Fibroblast of skin of left biceps (primary cell): ENCODE results near the gene UPK3BL1.
"Not testable (repeated sequence)": the region's sequence is repeated elsewhere in the genome, so short reads cannot be mapped to it uniquely, and the experiment has no call there.

Experiments
- DNase-seq, 2 experiments: peaks; one replicate each; pipeline ENCODE4 v3.0.0-alpha.2; 2013; ENCODE audit warnings: low read depth in 2 of 2

UPK3BL1 gene, protein sequence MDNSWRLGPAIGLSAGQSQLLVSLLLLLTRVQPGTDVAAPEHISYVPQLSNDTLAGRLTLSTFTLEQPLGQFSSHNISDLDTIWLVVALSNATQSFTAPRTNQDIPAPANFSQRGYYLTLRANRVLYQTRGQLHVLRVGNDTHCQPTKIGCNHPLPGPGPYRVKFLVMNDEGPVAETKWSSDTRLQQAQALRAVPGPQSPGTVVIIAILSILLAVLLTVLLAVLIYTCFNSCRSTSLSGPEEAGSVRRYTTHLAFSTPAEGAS

DNA sequence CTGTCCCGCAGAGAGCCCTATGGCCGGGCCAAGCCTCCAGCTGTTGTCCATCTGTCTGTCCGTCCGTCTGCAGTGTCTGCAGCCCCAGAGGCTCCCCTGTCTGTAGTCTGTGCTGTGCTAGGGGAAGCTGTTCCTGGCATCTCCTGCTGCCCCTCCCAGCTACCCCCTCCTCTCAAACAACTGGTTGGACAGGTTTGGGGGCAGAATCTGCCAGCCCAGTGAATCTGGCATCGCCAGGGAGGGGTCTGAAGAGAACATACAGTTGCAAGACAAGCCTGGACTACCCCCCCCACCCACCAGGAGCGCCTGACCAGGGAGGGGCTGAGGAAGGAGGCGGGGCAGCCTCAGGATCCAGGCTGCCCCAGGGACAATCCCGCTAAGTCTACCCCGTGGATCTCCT lies at the start of gene UPK3BL1:
Gene UPK3BL1 (minus strand): TSS at position 101 of the 400 bp plus-strand sequence. CDS start 50 bp downstream, at position 51.
- not testable (repeated sequence) for DNase-seq

DNA sequence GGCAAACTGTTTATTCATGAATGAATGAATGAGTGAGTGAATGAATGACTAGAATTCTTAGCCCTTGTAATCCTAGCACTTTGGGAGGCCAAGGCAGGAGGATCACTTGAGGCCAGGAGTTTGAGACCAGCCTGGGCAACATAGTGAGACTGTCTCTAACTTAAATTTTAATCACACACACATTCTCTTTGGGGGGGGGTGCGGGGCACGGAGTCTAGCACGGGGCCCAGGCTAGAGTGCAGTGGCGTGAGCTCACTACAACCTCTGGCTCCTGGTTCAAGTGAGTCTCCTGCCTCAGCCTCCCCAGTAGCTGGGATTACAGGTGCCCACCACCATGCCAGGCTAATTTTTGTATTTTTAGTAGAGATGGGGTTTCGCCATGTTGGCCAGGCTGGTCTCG lies 48.0 kb upstream of the UPK3BL1 start:
- DNase-seq = not testable (repeated sequence)

DNA sequence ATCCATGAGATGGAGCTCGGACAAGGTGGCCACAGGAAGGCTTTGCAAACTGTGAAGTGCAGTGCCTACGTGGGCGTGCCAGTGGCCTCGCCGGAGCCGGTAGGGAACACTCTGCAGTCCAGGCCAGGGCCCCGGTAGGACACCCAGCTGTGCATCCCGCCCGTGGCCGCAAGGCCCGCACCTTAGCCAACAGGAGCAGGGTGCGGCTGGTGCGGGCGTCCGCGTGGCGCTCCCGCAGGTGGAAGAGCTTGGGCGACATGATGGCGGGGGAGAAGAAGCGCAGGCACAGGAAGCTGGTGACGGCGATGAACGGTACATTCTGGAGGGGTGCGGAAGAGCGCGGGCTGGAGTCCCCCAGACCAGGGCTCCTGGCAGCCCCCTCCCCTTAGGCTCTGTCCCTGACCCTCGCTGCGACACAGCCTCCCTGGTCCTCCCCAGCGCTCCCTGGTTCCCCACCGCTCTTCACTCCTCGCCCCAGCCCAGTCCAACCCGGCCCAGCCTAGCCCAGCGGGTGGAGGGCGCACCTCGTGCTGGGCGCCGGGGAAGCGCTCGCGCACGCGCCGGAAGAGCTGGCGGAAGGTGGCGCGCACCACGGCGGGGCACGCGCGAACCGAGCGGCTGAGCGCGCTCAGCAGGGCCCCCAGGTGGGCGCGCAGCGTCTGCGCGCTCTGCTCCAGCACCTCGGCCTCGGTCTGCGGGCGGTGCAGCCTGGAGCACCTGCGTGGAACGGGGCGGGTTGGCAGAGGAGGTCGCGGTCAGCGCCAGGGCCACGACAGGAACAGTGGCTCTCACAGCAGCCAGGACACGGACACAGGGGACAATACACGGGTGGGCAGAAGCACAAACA lies 47.1 kb upstream of the UPK3BL1 start:
- not testable (repeated sequence) for DNase-seq

DNA sequence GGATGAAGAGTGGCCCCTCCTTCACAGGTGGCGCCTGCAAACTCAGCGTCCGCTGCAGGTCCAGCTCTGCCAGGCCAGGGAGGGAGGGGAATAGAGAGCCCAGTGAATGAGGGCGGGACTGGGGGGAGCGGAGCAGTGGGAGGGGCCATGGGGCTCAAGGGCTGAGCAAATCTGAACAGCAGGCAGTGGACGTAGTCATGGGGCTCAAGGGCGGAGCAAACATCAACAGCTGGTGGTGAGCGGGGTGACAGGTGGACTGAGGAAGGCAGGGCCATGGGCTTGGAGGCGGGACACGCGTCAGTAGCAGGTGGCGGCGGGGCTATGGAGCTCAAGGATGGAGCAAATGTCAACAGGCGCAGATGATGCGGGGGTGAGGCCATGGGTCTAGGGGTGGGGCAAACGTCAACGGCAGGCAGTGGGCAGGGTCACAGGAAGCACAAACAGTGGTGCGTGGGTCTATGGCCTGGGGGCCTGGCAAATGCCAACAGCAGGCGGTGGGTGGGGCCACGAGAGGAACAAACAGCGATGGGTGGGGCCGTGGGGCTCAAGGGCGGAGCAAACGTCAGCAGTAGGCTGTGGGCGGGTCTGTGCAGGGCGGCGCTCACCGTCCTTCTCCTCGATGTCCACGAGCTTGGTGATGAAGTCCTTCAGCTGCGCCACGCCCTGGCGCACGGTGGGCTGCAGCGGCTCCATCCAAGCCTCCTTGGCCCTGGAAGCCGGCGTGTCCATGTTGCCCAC lies 45.9 kb upstream of the UPK3BL1 start:
- not testable (repeated sequence) for DNase-seq

DNA sequence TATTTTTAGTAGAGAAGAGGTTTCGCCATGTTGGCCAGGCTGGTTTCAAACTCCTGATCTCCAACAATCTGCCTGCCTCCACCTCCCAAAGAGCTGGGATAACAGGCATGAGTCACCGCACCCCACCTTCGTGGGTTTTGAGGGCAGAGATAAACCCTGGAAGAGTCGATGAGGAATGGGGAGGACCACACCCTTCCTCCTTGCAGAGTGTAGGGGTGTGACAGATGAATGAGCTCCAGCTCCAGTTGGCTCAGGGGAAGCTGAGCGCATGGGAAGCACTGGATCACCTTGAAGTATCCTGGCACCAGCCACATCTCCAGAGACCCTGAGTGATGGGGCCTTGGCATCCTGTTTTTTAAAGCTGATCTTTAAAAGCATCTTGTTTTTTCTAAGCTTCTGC lies 40.0 kb upstream of the UPK3BL1 start:
- DNase-seq = not testable (repeated sequence)

DNA sequence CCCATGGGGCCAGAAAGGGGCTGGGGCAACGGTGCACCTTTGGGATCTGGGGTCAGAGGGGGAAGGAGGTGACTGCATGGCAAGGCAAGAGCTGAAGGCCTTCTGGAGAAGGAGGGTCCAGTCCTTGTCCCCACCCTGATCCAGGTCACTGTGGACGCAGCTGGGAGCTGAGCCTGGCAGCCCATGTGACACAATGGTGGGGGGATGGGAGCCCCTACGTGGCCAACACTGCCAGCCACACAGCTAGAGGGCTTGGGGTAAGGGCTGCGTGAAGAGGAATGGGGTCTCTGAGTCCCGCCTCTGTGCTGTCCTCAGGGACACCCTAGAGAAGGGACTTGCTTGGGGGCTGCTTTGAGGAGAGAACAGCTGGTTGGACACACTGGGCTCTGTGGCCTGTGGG lies 38.2 kb upstream of the UPK3BL1 start:
- DNase-seq = not testable (repeated sequence)

DNA sequence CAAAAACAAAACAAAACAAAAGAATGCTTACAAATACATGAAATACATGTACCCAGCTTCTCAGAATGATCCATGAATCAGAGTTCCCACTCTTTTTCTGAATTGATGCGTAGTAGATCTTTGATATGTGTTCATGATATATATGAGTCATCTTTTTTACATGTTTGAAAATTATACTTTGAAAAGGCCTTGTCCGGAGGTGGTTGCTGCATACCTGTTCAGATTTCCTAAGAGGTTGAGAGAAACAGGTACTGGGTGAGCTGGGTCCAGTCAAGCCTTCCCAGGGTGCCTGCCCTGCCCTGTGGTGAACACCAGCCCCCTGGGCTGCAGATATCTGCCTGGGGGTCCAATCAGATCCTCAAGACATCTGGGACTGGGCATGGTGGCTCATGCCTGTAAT lies 33.0 kb upstream of the UPK3BL1 start:
- DNase-seq = not testable (repeated sequence)

DNA sequence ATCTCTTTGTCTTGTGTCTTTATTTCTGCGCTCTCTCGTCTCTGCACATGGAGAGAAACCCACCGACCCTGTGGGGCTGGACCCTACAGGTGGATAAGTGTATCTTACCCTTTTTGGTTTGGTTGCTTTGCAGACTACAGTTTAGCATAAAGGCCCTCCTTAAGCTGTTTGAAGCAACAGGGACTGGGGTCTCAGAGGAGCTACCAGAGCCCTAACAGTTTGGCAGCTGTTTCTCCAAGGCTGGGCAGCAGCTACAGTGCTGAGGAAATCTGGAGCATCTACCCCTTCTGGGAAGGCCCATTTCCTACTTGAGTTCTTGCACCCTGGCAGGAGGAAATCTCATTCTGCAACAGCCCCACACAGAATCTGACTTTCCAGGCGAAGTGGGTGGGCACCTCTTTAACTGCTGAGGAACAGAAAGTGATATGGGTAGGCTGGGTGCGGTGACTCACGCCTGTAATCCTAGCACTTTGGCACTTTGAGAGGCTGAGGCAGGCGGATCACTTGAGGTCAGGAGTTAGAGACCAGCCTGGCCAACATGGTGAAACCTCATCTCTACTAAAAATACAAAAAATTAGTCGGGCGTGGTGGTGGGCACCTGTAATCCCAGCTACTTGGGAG lies 31.0 kb upstream of the UPK3BL1 start:
- not testable (repeated sequence) for DNase-seq

DNA sequence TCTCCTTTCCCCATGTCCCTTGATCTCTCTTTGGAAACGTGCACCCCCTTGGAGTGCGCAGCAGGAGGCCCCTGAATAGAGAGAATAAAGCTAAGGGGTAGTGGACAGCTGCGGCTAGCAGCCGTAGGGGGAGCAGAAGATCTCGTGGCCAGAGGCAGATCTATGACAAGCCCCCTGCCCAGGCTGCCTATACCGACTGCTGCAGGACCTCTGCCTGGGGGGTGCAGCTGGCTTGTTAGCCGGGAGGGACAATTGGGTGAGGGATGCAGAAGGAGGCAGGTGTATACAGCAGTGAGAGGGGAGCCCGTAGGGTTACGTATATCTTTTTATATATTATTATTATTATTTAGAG lies 29.3 kb upstream of the UPK3BL1 start:
- not testable (repeated sequence) for DNase-seq

DNA sequence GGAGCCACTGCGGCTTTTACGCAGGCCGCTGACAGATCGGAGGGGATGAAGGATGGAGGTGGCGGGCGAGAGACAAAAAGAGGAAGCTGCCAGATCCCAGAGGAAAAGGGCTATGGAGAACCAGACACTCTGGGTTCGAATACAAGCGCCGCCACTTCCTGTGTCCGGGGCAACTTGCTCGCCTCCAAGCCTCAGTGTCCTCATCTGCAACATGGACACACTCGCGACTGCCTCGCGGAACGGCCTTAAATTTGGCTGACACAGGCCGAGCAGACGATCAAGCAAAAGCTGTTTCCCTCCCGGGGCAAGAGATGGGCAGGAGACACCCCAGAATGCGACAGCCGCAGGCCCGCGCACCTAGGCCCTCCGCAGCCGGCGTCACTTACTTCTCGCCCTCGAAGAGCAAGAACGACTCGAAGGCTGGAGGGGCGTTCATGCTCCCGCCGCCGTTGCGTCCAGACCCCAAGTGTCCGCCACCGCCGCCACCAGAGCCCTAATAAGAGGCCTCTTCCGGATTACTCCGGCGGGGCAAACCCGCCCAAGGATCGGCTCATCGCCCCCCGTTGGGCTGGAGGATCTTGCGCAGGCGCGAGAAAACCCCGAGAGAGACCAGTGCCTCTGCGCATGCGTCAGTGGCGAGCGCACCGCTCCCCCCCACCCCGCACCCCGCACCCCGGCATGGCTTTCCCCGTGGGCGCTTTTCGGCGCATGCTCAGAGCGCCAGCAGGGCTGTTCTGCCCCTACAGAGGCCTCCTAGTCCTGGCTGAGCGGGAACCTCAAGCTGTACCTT lies 28.8 kb upstream of the UPK3BL1 start, which contains the start of gene POLR2J2:
Gene POLR2J2 (minus strand): TSS at position 498 of the 790 bp plus-strand sequence. CDS start 62 bp downstream, at position 436.
- DNase-seq = not testable (repeated sequence)

DNA sequence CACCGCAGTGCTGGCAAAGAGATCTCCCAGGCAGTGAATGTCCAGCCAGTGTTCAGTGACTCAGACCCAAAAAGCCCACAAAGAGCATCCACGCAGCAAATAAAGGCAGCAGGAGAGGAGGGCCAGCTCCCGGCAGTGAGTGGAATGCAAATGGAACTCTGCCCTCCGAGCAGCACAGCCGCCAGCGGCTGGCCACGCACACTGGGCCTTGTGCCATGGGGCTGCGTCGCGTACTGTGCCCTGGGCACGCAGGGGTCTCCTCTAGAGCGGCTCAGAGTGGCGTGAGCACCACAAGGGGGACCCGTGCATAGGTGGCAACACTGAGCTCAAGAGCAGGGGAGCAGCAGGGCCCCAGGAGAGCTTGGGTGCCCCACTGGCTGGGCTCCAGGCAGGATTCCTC lies 24.9 kb upstream of the UPK3BL1 start:
- DNase-seq = not testable (repeated sequence)

DNA sequence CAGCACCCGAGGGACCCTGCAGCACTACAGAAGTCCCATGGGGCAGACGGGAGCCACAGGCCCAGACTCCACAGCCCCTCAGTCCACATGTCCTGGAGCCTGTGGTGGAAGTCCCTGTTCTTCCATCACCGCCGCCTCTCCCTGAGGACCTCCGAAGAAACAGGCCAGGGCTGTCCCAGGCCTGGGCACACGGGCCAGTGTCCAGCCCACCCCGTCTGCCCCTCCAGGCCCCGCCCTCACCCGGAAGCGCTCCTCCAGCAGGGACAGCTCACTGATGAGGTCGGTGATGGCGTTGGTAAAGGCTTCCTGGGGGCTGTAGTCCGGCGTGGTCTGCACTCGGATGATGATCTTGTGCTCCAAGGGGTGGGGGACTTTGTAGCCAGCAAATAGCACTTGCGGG lies 24.3 kb upstream of the UPK3BL1 start:
- not testable (repeated sequence) for DNase-seq

DNA sequence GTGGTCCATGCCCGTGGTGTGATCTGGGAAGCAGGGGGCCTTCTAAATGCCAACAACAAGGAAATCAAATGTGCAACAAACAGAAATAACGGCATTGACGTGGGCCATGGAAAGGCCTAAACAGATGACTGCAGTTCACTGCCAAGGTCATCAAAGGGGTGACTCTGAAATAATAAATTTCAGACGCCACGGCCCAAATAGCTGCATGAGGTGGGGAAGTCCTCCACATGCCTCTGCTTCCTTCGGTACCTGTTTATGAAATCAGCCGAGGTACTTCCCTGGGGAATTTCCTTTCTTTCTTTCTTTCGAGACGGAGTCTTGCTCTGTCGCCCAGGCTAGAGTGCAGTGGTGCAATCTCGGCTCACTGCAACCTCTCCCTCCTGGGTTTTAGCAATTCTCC lies 22.2 kb upstream of the UPK3BL1 start:
- DNase-seq = not testable (repeated sequence)

DNA sequence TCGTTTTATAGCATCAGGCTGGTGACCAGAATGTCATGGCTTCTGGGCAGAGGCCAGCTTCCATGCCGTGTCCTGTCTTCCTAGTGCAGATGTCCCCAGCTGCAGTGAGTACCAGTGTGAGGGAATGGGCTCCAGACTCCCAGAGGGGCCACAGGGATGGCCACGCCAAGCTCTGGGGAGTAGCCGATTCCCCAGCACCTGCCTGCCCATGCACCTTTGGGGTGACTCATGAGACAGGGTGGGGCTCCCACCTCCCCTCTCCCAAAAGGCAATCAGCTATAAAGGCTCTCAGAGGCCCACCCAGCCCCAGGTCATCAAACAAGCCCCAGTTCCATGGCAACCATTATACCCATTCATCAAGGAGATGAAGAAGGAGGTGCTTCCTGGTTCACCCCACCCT lies 7.3 kb upstream of the UPK3BL1 start, which contains the start of gene SPDYE2B:
Gene SPDYE2B (plus strand): TSS at position 396 of the 400 bp plus-strand sequence. CDS start 2,030 bp downstream, outside the sequence.
- DNase-seq = not testable (repeated sequence)

DNA sequence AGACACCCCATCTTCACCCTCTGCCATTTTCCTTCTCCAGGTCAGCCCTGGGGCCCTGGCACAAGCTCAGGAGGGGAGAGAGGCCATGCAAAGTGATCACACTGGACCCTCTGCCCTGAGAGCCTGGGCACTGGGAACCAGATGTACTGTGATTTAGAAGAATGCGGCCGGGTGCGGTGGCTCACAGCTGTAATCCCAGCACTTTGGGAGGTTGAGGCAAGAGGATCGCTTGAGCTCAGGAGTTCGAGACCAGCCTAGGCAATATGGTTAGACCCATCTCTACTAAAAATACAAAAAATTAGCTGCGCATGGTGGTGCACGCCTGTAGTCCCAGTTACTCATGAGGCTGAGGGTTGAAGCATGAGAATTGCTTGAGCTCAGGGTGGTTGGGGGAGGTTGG lies 5.2 kb upstream of the UPK3BL1 start:
- not testable (repeated sequence) for DNase-seq

DNA sequence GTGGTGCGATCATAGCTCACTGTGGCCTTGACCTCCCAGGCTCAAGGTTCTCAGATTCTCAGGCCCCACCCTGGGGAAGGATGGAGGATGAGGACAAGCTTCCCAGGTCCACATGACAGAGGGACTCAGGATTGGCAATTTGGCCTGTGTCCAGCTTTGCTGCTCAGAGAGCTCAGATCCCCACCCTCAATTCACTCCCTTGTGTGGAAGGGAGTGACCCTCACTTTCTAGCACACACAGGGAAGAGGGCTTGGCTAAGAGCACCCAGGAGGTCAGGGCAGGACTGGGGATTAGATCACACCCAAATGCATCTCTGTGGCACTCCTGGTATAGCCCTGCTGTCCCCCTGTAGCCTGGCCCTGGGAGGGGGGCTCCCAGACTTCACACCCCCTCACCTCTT lies 813 bp upstream of the UPK3BL1 start:
- not testable (repeated sequence) for DNase-seq

DNA sequence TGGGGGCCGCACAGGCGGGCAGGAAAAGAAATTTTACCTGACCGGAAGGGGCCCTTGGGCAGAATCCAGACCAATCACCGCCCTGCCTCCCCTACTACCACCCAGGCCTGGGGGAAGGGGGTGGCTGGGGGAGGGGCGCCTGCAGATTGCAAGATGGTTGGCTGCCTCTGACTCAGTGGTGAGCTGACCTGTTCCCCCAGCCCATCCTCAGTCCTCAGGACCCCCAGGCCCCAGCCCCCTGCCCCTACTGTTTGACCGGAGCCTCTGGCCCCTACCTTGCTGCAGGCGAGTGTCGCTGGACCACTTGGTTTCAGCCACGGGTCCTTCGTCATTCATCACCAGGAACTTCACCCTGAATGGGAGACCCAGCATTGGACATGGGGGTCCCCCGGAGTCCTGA lies 3.7 kb downstream of the UPK3BL1 start:
- not testable (repeated sequence) for DNase-seq

DNA sequence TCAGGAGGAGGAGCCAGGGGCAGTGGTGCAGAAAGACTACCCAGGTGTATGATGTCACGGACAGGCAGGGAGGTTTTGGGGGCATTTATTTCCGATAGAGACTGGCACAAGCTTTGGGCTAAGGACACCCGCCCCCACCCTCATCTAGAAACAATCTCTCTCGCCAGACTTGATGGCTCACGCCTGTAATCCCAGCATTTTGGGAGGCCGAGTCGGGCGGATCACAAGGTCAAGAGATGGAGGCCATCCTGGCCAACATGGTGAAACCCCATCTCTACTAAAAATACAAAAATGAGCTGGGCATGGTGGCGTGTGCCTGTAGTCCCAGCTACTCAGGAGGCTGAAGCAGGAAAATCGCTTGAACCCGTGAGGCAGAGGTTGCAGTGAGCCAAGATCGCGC lies 5.6 kb downstream of the UPK3BL1 start:
- not testable (repeated sequence) for DNase-seq

DNA sequence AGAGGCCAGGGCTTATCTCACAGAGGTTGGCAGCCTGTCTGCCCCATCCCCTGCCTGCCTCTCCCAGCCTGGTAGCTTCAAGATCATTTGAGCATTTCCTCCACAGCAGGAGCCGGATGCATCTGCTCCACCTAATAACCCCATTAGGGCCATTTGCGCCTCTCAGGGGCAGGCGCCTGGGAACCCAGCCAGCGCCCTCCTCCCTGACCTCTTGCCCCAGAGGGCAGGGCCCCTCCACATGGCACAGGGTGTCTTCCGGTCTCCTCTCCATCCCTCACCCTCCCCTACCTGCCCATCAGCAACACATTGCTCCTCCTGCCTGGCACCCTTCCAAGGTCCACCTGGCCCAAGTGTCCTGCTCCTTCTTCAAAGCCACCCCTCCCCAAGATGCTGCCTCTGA lies 7.2 kb downstream of the UPK3BL1 start:
- DNase-seq = not testable (repeated sequence)

DNA sequence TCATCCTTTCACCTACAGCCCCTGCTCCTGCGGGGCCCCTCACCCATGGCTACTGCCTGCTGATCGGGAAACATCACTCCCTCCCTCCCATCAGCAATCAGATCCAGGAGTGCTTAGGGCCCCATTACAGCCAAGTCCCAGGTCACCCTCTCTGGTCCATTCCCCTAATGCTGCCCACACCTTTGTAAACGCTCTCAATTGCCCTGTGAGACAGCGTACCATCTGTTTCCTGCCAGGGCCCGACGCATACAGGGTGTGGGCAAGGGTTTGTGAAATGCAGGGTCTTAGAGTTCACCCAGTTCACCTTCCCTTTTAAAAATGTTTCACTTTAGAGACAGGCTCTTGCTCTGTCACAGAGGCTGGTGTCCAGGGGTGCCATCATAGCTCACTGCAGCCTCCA lies 8.3 kb downstream of the UPK3BL1 start:
- DNase-seq = not testable (repeated sequence)

DNA sequence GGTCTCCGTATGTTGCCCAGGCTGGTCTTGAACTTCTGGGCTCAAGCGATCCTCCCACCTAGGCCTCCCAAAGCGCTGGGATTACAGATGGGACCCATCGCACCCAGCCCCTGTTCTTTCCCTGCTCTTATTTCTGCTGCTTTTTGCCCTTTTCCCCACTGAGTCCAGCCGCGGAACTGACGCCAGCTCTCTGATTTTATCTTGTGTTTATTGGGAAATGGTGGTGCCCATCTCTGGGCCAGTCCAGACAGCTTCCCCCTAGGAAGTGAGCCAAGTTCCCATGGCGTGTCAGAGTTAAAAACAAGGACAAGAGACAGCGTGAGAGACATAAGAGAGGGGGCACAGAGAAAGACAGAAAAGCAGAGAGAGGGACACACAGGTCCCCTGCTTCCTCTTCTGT lies 12.0 kb downstream of the UPK3BL1 start:
- not testable (repeated sequence) for DNase-seq
